CD4-positive, alpha-beta T cell treated with Interferon gamma for 1 hour (primary cell): ENCODE data around the gene PHOSPHO1.

ENCODE experiments used
- DNase-seq: peaks from one replicate; pipeline ENCODE4 v3.0.0-alpha.2; 2020

The PHOSPHO1 gene

GRCh38 chr17:49241692-49242397, 11.3 kb upstream of the PHOSPHO1 start:
- DNase-seq: no peak

- no peak for DNase-seq
Observed at GRCh38 chr17:49241040-49241439, 10.5 kb upstream of the PHOSPHO1 start.

- no peak for DNase-seq
Observed at GRCh38 chr17:49240619-49241018, 10.0 kb upstream of the PHOSPHO1 start.

- DNase-seq: no peak
Observed at GRCh38 chr17:49239963-49240362, 9.4 kb upstream of the PHOSPHO1 start.

- DNase-seq: no peak
Observed at GRCh38 chr17:49235896-49236295, 5.3 kb upstream of the PHOSPHO1 start.

GRCh38 chr17:49234509-49235080, 4.0 kb upstream of the PHOSPHO1 start:
- DNase-seq: no peak

- no peak for DNase-seq
Observed at GRCh38 chr17:49231563-49231894, 942 bp upstream of the PHOSPHO1 start.

- no peak for DNase-seq
Observed at GRCh38 chr17:49229805-49230600, 584 bp downstream of the PHOSPHO1 start.

GRCh38 chr17:49229076-49229804, 1.3 kb downstream of the PHOSPHO1 start:
- DNase-seq: no peak

GRCh38 chr17:49227436-49228261, 2.9 kb downstream of the PHOSPHO1 start:
- DNase-seq: peak; percentile 73

GRCh38 chr17:49226771-49227435, 3.7 kb downstream of the PHOSPHO1 start:
- DNase-seq: no peak

- no peak for DNase-seq
Observed at GRCh38 chr17:49225554-49226236, 4.9 kb downstream of the PHOSPHO1 start.

- no peak for DNase-seq
Observed at GRCh38 chr17:49224997-49225337, 5.6 kb downstream of the PHOSPHO1 start.

GRCh38 chr17:49224198-49224996, 6.2 kb downstream of the PHOSPHO1 start:
- DNase-seq: peak; percentile 38

GRCh38 chr17:49223517-49224197, 6.9 kb downstream of the PHOSPHO1 start:
- peak; percentile 56 for DNase-seq

GRCh38 chr17:49223168-49223516, 7.4 kb downstream of the PHOSPHO1 start:
- no peak for DNase-seq

GRCh38 chr17:49219987-49220386, 10.6 kb downstream of the PHOSPHO1 start:
- no peak for DNase-seq

GRCh38 chr17:49218941-49219913, 11.4 kb downstream of the PHOSPHO1 start:
- DNase-seq: peak; percentile 81
